Left lobe of liver (tissue), 2 donors: ENCODE measurements around the gene ENDOV. TPM values are rescaled to one million over a fixed set of nuclear protein-coding genes. Genes with fewer than 3 reads are reported as not detected.

Experiments used
- ATAC-seq: fragments of 200-7000 bp; cut with Tn5 transposase; one replicate; pipeline ENCODE4 v1.9.1; 2020; ENCODE audit warnings: mild to moderate bottlenecking, moderate library complexity
- DNase-seq: peaks from one replicate; pipeline ENCODE4 v3.0.0-alpha.2; 2020; ENCODE audit warnings: low spot score
- total RNA-seq: library from RNA; stranded (reverse); gene quantifications from one replicate; pipeline ENCODE4 v1.2.1, GENCODE V29; 2021
- donor health status: DM: no; HTN: no; CAD: no; lungs with moderate emphysema.
- donor health status: DM: no; HTN: yes; CAD: no.

ENDOV gene
- total RNA-seq = 15.6 TPM

GRCh38 chr17:80414803-80415625, at the start of gene ENDOV:
Gene ENDOV, plus strand, starts transcription at chr17:80415167. Its CDS starts 28 bp downstream, at chr17:80415195.
- peak; percentile 93 for ATAC-seq
- DNase-seq = peak; percentile 95

- no peak for DNase-seq
- no peak for ATAC-seq
Measured at GRCh38 chr17:80365983-80366382, 49.0 kb upstream of the ENDOV start.

GRCh38 chr17:80367503-80367902, 47.5 kb upstream of the ENDOV start:
- ATAC-seq (no peak), DNase-seq (no peak)

GRCh38 chr17:80371196-80371595, 43.8 kb upstream of the ENDOV start:
- ATAC-seq = no peak
- no peak for DNase-seq

- no peak for ATAC-seq
- no peak for DNase-seq
Measured at GRCh38 chr17:80372456-80372855, 42.5 kb upstream of the ENDOV start.

- ATAC-seq = no peak
- DNase-seq = no peak
Measured at GRCh38 chr17:80372922-80373570, 41.9 kb upstream of the ENDOV start.

- DNase-seq (no peak), ATAC-seq (no peak)
Measured at GRCh38 chr17:80374039-80374731, 40.8 kb upstream of the ENDOV start.

- DNase-seq (no peak), ATAC-seq (no peak)
Measured at GRCh38 chr17:80374732-80375585, 40.0 kb upstream of the ENDOV start.

GRCh38 chr17:80376531-80376930, 38.4 kb upstream of the ENDOV start:
- DNase-seq (no peak), ATAC-seq (no peak)

GRCh38 chr17:80377798-80378197, 37.2 kb upstream of the ENDOV start:
- ATAC-seq (no peak), DNase-seq (no peak)

- no peak for DNase-seq
Measured at GRCh38 chr17:80379348-80379747, 35.6 kb upstream of the ENDOV start.

GRCh38 chr17:80380068-80380467, 34.9 kb upstream of the ENDOV start:
- DNase-seq (no peak), ATAC-seq (no peak)

More at GRCh38 chr17:80379348-80379747, 35.6 kb upstream of the ENDOV start:
- no peak for ATAC-seq

GRCh38 chr17:80380555-80381002, 34.4 kb upstream of the ENDOV start:
- ATAC-seq = no peak
- DNase-seq = no peak

GRCh38 chr17:80381416-80381923, 33.5 kb upstream of the ENDOV start:
- ATAC-seq (no peak), DNase-seq (no peak)

- ATAC-seq (no peak), DNase-seq (no peak)
Measured at GRCh38 chr17:80382446-80382845, 32.5 kb upstream of the ENDOV start.

- ATAC-seq = no peak
- no peak for DNase-seq
Measured at GRCh38 chr17:80382956-80383355, 32.0 kb upstream of the ENDOV start.

GRCh38 chr17:80384078-80384960, 30.6 kb upstream of the ENDOV start:
- DNase-seq = no peak
- no peak for ATAC-seq

GRCh38 chr17:80385046-80385445, 29.9 kb upstream of the ENDOV start:
- DNase-seq (no peak), ATAC-seq (no peak)

- DNase-seq (no peak), ATAC-seq (no peak)
Measured at GRCh38 chr17:80386341-80386740, 28.6 kb upstream of the ENDOV start.

- DNase-seq (no peak), ATAC-seq (no peak)
Measured at GRCh38 chr17:80387071-80387470, 27.9 kb upstream of the ENDOV start.
